NCI-H2081 treated with DMSO at 0.1 percent for 48 hours (cell line): Measurements from ENCODE around the gene CREB3.

Source experiments
- DNase-seq: peaks from one replicate; lab custom pipeline; 2025; lab: John Stamatoyannopoulos, UW

Gene CREB3

GRCh38 chr9:35727676-35728040, 4.8 kb upstream of the CREB3 start:
- no peak for DNase-seq

DNA sequence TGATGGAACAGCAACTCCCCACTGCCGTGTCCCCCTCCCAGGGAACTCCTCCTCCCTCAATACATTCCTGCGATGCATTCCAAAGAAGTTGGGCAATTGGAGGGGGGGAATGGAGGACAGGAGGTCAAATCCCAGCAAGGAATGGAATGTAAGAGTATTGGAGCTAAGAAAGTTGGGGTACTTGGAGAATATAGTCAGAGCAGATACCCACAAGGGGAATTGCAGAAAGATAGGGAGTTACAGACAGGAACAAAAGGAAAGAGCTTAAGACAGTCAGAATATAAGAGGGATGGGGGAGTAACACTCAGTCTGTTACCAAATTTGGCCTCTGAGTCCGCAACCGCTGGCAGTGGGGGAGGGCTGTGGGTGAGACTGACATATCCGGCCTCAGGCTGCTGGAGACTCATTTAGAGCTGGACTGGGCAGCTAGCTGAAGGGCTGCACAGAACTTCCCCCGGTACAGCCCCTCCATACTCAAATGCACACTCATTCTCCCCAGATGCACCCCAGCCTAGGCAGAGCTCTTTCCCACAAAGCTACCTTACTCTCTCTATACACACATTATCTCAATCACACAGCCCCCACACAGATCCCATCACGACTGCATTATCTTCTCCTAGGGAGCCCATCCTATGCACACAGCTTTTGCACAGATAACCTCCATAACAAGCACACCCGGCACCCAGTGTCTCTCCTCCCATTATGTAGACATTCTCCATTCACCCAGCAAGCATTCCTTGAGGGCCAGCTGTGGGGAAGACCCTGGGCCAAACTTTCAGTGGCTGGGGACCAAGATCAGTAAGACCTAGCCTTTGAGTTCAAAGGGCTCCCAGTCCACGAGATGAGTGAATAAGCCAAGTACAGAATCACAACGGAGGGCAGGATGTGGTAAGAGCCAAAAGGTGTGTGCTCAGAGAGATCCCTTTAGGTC, 4.2 kb upstream of the CREB3 start:
- no peak for DNase-seq

DNA sequence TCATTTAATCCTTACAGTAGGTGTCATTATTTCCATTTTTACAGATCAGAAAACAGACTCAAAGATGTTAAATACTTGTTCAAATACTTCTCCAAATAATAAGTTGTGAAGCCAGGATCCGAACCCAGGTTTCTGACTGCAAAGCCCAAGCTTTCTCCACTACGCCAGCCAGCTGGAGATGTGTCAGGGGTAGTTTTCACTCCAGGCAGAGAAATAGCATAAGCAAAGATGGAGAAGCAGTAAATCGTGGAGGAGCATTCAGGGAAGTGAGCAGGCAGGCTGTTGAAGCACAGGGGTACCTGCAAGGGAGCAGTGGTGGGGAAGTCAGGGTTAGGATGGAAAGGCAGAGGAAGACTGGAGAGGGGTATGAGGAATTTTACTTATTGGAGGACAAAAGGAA, 3.4 kb upstream of the CREB3 start:
- no peak for DNase-seq

DNA sequence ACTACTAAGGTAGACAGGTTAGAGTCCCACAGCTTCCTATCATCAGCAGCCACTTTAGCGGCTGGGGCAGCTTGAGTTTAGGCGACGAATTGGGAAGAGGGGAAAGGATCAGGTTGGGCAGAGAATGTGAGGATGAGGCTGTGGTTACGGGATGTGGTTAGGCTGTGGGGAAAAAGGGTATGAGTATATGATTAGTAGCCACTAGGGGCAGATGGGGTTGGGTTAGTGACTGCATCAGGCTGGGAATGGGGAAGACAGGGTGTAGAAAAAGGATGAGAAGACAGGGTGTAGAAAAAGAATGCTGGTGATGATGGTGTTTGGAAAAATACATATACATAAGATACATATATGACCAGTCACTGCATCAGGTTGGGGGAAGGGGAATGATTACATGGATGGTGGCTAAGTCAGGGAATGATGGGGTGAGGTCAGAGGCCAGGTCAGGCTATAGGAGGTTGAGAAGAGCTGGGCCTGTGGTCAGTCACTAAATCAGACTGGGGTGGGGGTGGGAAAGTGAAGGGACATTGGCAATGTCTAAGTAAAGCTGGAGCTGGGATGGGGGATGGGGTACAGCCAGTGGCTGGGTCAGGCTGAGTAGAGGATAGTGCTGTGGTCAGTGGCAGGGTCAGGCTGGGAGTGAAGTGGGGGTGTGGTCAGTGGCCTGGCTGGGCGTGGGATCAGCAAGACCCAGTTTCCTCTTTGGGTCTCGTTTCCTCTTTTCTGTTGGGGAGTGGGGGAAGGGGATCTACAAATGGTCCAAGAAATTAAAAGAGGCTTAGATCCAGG, 2.6 kb upstream of the CREB3 start:
- DNase-seq: no peak

DNA sequence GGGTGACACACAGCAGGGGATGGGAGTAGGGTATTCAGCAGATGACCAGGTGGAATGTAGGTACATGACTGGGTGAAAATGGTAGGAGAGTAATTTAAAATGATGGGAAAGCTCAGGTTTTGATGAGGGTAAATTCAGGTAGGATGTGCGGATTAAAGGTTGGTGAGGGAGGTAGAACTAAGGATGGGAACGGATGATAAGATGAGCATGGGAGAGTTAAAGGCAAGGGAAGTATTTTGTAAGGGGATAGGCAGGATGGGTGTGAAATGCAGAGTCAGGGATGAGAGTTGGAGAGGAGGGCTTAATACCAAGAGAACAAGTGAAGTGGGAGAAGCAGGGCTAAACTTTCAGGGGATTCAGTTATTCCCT, 2.0 kb upstream of the CREB3 start:
- DNase-seq: no peak

GRCh38 chr9:35731415-35732184, 866 bp upstream of the CREB3 start:
- DNase-seq: no peak

GRCh38 chr9:35732800-35733541, 505 bp downstream of the CREB3 start:
- no peak for DNase-seq

- no peak for DNase-seq
These were observed 1.6 kb downstream of the CREB3 start for GRCh38 chr9:35734096-35734495.

- DNase-seq: no peak
These were observed 3.8 kb downstream of the CREB3 start for GRCh38 chr9:35736201-35736633.

GRCh38 chr9:35737143-35737542, 4.7 kb downstream of the CREB3 start:
- DNase-seq: no peak

GRCh38 chr9:35738186-35738585, 5.7 kb downstream of the CREB3 start:
- DNase-seq: no peak

DNA sequence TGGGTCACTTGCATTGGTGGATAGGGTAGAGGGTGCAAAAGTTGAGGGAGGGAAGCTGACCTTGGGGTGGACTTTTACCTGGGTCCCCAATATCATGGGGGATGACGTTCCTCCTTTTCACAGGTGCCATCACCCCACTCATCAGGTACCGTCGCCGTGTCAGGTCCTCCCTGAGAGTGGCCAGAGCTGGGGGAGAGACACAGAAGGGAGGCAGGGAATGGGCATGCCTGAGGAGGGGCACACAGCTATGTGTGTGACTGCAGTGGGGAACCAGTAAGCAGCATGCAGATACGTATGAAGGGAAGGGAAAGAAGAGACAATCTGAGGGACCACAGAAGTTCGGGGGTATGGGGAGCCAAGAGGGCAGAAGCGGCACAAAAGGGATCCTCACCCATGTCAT, 6.5 kb downstream of the CREB3 start:
- DNase-seq: no peak

GRCh38 chr9:35740243-35740642, 7.8 kb downstream of the CREB3 start:
- no peak for DNase-seq

DNA sequence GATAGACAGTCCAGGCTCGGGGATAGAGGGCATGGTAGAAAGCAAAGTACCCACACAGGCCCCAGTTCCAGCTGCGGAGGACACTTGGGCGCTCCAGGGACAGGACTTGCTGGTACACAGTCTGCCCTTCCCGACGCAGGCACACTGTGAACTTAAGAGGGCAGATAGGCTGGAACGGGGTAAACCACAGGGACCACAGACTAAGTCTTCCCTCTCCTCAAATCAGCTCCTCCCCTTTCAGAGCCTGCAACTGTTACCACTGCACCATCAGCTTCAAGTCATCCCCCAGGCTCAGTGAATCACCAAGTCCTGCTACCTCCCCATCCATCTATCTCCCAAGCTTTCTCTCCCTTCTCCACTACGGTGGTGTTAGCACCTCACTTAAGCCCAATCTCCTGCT, 9.3 kb downstream of the CREB3 start:
- no peak for DNase-seq

- no peak for DNase-seq
These were observed 11.0 kb downstream of the CREB3 start for GRCh38 chr9:35743452-35743851.

GRCh38 chr9:35743880-35744518, 11.5 kb downstream of the CREB3 start:
- DNase-seq: no peak

- DNase-seq: no peak
These were observed 13.1 kb downstream of the CREB3 start for GRCh38 chr9:35745569-35745968.

DNA sequence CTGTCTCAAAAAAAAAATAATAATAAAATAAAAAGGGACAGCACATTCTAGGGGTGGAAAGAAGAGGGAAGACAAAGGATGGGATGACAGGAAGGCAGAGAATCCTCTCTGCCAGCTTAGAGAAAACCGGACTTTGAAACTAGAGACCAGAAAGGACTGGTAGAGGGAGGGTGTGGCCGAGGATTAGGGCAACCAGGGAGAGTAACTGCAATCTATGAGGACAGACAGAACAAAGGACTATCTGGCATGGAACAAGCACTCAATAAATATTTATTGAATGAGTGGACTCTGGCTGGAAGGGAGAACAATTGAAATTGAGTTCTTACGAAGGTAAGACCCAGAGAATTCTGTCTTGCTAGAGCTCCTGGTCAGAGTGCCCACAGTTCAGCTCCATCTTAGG, 14.1 kb downstream of the CREB3 start:
- no peak for DNase-seq

- no peak for DNase-seq
These were observed 15.9 kb downstream of the CREB3 start for GRCh38 chr9:35748242-35748857.

DNA sequence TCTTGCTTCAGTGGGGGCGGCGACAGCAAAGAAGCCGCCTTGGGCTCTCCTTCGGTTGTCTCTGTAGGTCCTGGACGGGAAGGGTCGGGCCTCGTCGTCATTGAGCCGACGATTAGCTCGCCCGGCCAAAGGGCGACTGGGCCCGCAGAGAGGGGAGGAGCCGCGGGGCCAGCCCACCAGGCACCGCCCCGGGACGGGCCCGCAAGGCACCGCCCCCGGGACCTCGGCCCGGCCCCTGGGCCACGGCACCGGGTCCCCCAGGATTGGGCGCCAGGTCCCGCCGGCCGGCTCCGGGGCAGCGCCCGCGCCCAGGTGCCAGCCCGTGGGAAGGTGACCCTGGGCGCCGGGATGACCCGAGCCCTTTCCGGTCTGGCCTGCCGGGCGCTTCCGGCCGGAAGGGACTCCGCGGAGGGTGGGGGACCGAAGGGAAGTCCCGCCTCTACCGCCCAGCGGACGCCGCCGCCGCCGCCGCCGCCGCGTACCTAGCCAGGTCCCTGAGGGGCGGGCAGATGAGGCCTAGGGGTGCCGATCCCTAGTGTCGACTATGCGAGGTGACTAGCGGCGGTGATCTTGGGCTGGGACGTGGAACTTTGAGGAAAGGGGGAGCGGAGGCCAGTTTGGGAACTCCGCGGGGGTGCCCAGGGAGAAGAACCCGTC, 16.5 kb downstream of the CREB3 start, which contains the start of the genes GBA2 and RGP1:
TSS of gene GBA2 (minus strand) at position 371 of the 657 bp plus-strand sequence. CDS start 524 bp downstream, outside the sequence.
TSS of gene RGP1 (plus strand) at position 430 of the 657 bp plus-strand sequence. CDS start 469 bp downstream, outside the sequence.
- no peak for DNase-seq
